ENCODE data around the gene SLC15A1.
"Not testable (repeated sequence)": the region's sequence is repeated elsewhere in the genome, so short reads cannot be mapped to it uniquely, and the experiment has no call there.

Gene SLC15A1

GRCh38 chr13:98656223-98656622 lies 96.2 kb downstream of the SLC15A1 start:
- DNase-seq (ENCODE audit: low read depth) = no peak

- peak; percentile 65 for DNase-seq (ENCODE audit: low read depth)
Observed at GRCh38 chr13:98653463-98653985, 98.9 kb downstream of the SLC15A1 start.

GRCh38 chr13:98652721-98653462 lies 99.6 kb downstream of the SLC15A1 start:
- DNase-seq (ENCODE audit: low read depth) = no peak

- no peak for DNase-seq (ENCODE audit: low read depth)
Observed at GRCh38 chr13:98652276-98652675, 100.2 kb downstream of the SLC15A1 start.

- DNase-seq (ENCODE audit: low read depth) = no peak
Observed at GRCh38 chr13:98651744-98652143, 100.7 kb downstream of the SLC15A1 start.

- DNase-seq (ENCODE audit: low read depth) = no peak
Observed at GRCh38 chr13:98650396-98651107, 101.9 kb downstream of the SLC15A1 start.

- no peak for DNase-seq (ENCODE audit: low read depth)
Observed at GRCh38 chr13:98649861-98650260, 102.6 kb downstream of the SLC15A1 start.

- no peak for DNase-seq (ENCODE audit: low read depth)
Observed at GRCh38 chr13:98648686-98649085, 103.8 kb downstream of the SLC15A1 start.

GRCh38 chr13:98648141-98648540 lies 104.3 kb downstream of the SLC15A1 start:
- DNase-seq (ENCODE audit: low read depth) = no peak

GRCh38 chr13:98647121-98647520 lies 105.4 kb downstream of the SLC15A1 start:
- DNase-seq (ENCODE audit: low read depth) = no peak

- DNase-seq (ENCODE audit: low read depth) = no peak
Observed at GRCh38 chr13:98643479-98643878, 109.0 kb downstream of the SLC15A1 start.

GRCh38 chr13:98641075-98641474 lies 111.4 kb downstream of the SLC15A1 start:
- DNase-seq (ENCODE audit: low read depth) = no peak

- DNase-seq (ENCODE audit: low read depth) = not testable (repeated sequence)
Observed at GRCh38 chr13:98639785-98640184, 112.7 kb downstream of the SLC15A1 start.

- not testable (repeated sequence) for DNase-seq (ENCODE audit: low read depth)
Observed at GRCh38 chr13:98638352-98638751, 114.1 kb downstream of the SLC15A1 start.

Data from stimulated activated CD4-positive, alpha-beta T cell treated with anti-CD3 and anti-CD28 coated beads, Interleukin-2, amount 100 ng/mL, for 4 hours (primary cell).